Stimulated activated CD4-positive, alpha-beta T cell treated with anti-CD3 and anti-CD28 coated beads, Interleukin-15, amount 100 ng/mL, for 24 hours (primary cell): Measurements from ENCODE around the gene PPIG.
"Not testable (repeated sequence)": the region's sequence is repeated elsewhere in the genome, so short reads cannot be mapped to it uniquely, and the experiment has no call there.

ENCODE experiments used
- DNase-seq: peaks from one replicate; pipeline ENCODE4 v3.0.0-alpha.2; 2020

The PPIG gene

GRCh38 chr2:169664978-169665930, 81.1 kb downstream of the PPIG start:
- DNase-seq: no peak

- DNase-seq: no peak
Observed at GRCh38 chr2:169667583-169667982, 83.4 kb downstream of the PPIG start.

GRCh38 chr2:169670215-169670651, 86.1 kb downstream of the PPIG start:
- DNase-seq: no peak

- no peak for DNase-seq
Observed at GRCh38 chr2:169670937-169671336, 86.8 kb downstream of the PPIG start.

GRCh38 chr2:169672406-169672805, 88.3 kb downstream of the PPIG start:
- no peak for DNase-seq

- DNase-seq: no peak
Observed at GRCh38 chr2:169673106-169673505, 89.0 kb downstream of the PPIG start.

GRCh38 chr2:169673921-169674320, 89.8 kb downstream of the PPIG start:
- no peak for DNase-seq

GRCh38 chr2:169676357-169676756, 92.2 kb downstream of the PPIG start:
- no peak for DNase-seq

GRCh38 chr2:169676850-169677249, 92.7 kb downstream of the PPIG start:
- no peak for DNase-seq

GRCh38 chr2:169683054-169683424, 98.9 kb downstream of the PPIG start:
- peak; percentile 12 for DNase-seq

- no peak for DNase-seq
Observed at GRCh38 chr2:169683425-169684134, 99.4 kb downstream of the PPIG start.

GRCh38 chr2:169684135-169684565, 100.0 kb downstream of the PPIG start:
- DNase-seq: no peak

- not testable (repeated sequence) for DNase-seq
Observed at GRCh38 chr2:169684712-169685111, 100.6 kb downstream of the PPIG start.

GRCh38 chr2:169686825-169687224, 102.7 kb downstream of the PPIG start:
- not testable (repeated sequence) for DNase-seq

GRCh38 chr2:169687943-169688342, 103.8 kb downstream of the PPIG start:
- not testable (repeated sequence) for DNase-seq

- no peak for DNase-seq
Observed at GRCh38 chr2:169690958-169691357, 106.8 kb downstream of the PPIG start.
